ENCODE measurements around the gene PGM5.
"Not testable (repeated sequence)": the region's sequence is repeated elsewhere in the genome, so short reads cannot be mapped to it uniquely, and the experiment has no call there.

The PGM5 gene

GRCh38 chr9:68356380-68357118, at the start of gene PGM5:
Gene PGM5, plus strand, starts transcription at chr9:68356611. Its CDS starts 517 bp downstream, at chr9:68357128.
- not testable (repeated sequence) for H3K4me3 ChIP-seq (ENCODE audit: low read depth, low read length)

DNA sequence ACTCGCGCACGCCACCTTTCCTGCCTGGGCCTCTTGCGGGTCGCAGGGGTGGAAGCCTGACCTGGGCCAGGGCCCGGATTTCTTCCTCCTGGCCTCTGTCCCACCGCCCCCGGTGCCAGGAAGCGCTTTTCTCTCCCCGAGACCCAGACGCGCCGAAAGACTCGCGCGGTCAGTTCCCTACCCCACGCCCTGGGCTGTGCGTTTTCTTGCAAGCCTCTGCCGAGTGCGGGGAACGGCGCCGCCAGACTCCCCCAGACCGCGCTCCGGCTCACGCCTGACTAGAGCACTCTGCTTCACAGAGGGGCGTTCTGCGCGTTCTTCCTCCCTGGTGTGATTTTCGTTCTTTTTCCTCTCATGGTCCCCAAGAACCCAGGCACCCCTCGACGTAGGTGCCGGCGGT, 49.3 kb upstream of the PGM5 start:
- H3K4me3 ChIP-seq (ENCODE audit: low read depth, low read length): not testable (repeated sequence)

- not testable (repeated sequence) for H3K4me3 ChIP-seq (ENCODE audit: low read depth, low read length)
These were observed 48.8 kb upstream of the PGM5 start for GRCh38 chr9:68307654-68308053.

DNA sequence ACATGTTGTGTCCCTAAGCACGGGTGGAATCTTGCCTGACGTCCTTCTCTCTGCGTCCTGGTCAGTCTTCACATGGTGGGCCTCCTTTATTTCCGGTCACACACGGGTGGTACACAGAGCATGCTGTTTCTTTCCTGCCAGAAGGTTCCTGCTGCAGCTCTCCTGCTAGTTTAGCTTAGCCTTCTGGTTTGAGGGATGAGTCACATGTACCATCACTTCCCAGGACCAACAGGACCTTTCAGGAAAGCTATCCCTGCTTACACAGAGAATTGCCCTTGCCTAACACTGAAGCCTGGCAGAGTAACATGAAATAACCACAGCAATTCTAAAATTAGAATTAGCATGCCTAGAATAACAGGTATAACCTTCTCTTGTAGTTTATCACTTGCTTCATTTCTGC, 45.2 kb upstream of the PGM5 start:
- not testable (repeated sequence) for H3K4me3 ChIP-seq (ENCODE audit: low read depth, low read length)

DNA sequence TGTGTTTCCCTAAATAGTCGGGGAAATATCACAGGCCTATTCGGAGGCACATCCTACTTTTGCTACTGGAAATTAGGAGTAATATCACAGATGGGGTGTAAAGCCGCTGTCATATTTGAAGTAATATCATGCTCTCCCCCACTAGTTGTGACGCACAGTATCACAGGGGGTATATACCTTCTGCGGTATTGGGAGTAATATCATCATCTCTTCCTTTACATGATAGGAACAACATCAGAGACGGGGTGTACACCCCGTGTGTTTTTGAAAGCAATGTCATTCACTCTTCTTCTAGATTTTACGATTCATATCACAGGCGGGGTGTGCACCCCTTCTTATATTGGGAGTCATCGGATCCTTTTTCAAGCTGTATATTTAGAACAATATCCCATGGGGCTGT, 38.2 kb upstream of the PGM5 start:
- not testable (repeated sequence) for H3K4me3 ChIP-seq (ENCODE audit: low read depth, low read length)

- not testable (repeated sequence) for H3K4me3 ChIP-seq (ENCODE audit: low read depth, low read length)
These were observed 32.7 kb upstream of the PGM5 start for GRCh38 chr9:68323749-68324148.

GRCh38 chr9:68324518-68324917, 31.9 kb upstream of the PGM5 start:
- H3K4me3 ChIP-seq (ENCODE audit: low read depth, low read length): not testable (repeated sequence)

GRCh38 chr9:68329106-68329505, 27.3 kb upstream of the PGM5 start:
- not testable (repeated sequence) for H3K4me3 ChIP-seq (ENCODE audit: low read depth, low read length)

DNA sequence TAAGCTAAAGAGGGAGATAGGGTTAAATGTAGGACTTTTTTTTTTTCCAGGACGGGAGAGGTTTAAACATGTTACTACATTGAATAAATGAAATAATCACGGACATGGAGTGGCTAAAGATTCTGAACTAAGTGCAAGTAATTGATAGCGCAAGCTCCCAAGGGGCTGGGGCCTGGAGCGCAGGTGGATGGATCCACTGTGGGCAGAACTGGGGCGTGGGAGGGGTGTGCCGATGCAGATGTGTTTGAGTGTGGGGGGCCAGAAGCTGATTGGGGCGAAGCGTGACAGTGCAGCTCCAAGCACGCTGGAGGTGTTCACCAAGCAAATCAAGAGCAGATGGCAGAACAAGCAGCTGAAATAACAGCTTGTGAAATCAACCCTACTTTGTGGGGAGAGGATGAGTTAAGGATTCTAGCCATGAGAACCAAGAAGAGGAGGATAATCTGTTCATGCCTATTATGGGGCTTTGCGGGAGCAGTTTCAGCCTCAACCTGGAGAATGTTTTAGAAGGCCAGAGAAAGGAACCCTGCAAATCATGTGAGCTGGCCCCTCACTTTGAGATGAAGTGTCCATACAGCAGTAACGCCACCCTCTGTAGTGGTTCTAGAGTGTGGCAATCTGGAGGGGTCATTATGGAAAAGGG, 25.8 kb upstream of the PGM5 start:
- H3K4me3 ChIP-seq (ENCODE audit: low read depth, low read length): not testable (repeated sequence)

GRCh38 chr9:68332122-68332521, 24.3 kb upstream of the PGM5 start:
- not testable (repeated sequence) for H3K4me3 ChIP-seq (ENCODE audit: low read depth, low read length)

DNA sequence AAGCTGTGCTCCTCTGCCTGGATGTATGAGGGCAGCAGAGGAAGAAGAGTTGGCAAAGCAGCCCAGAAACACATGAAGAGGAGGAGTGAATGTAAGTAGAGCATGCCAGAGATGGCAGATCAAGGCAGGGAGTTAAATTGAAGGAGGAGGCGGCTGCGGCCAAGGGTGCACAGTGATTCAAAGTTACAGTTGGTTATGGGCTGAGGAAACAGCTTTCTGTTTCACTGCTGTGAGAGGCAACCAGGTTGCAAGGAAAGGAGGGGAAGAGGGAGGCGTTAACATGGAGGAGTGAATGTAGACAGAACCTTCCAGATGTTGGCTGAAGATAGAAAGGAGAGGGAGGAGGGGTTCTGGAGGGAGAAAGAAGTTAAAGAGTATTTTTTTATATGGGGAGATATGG, 20.5 kb upstream of the PGM5 start:
- H3K4me3 ChIP-seq (ENCODE audit: low read depth, low read length): not testable (repeated sequence)

DNA sequence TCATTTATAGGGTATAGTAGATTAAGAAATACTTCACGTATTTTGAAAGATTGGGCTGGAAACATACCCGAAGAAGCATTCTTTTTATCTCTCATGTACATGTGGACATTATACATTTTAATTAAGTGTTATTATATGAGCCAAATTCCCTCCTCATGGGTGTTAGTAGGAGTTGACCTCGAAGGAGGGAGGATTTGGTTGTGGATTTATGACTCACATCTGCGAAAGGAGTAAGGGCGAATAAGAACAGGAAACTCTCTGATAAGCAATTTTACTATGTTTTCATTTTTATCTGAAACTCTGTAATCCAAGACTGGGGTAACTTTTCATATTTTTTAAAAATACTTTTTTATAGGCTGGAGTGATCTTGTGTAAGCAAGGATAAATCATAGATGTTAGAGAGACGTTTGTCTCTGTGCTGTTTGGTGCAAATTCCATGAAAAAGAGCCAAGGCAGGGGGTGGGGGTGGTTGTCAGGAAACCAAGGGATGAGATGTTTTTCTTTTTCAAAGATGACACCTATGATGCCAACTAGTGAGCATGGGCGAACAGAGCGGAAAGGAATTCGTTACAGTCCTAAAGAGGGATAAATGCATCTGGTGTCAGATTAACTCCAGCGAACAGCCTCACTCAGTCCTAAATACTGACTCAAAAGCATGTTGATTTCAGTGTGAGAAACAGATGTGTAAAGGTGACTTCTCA, 19.6 kb upstream of the PGM5 start:
- not testable (repeated sequence) for H3K4me3 ChIP-seq (ENCODE audit: low read depth, low read length)

DNA sequence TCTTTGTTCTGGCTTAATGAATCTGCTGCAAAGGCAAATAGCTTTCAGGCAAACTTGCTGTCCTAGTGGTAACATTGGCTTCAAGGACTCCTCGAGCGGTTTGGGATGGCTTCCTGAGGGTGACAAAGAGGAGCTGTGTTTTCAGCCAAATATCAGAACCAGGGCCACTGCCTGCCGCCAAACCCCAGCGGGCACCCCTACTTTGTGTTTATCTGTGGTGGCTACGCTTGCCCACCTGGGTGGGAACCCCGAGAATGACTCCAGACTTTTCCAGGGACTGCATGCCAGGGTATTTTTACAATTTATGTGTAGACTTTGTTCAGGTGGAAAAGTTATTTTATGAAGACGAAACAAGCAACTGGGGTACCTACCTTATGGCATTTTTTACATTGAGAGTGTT, 18.4 kb upstream of the PGM5 start:
- H3K4me3 ChIP-seq (ENCODE audit: low read depth, low read length): not testable (repeated sequence)

- not testable (repeated sequence) for H3K4me3 ChIP-seq (ENCODE audit: low read depth, low read length)
These were observed 14.0 kb upstream of the PGM5 start for GRCh38 chr9:68342265-68343025.

DNA sequence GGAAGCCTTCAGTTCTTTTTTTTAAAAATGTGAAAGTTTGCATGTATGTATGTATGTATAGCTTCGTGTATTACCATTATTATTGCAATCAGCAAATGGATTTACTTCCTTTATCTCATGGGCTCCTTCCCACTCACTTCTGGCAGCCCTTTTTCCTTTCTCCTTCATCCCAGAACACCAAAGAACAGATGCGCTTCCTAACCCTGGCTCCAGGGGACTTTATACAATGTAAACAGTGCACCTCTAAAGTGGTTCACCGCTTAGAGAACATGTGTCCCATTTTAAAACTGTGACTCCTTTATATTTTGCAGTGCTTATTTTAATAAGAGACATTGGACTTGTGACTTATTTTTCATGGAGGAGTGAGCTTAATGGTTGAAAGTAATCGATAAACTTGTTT, 13.2 kb upstream of the PGM5 start:
- H3K4me3 ChIP-seq (ENCODE audit: low read depth, low read length): not testable (repeated sequence)

- not testable (repeated sequence) for H3K4me3 ChIP-seq (ENCODE audit: low read depth, low read length)
These were observed 12.4 kb upstream of the PGM5 start for GRCh38 chr9:68343992-68344391.

GRCh38 chr9:68351689-68352088, 4.7 kb upstream of the PGM5 start:
- not testable (repeated sequence) for H3K4me3 ChIP-seq (ENCODE audit: low read depth, low read length)

- not testable (repeated sequence) for H3K4me3 ChIP-seq (ENCODE audit: low read depth, low read length)
These were observed 425 bp upstream of the PGM5 start for GRCh38 chr9:68355993-68356379.

DNA sequence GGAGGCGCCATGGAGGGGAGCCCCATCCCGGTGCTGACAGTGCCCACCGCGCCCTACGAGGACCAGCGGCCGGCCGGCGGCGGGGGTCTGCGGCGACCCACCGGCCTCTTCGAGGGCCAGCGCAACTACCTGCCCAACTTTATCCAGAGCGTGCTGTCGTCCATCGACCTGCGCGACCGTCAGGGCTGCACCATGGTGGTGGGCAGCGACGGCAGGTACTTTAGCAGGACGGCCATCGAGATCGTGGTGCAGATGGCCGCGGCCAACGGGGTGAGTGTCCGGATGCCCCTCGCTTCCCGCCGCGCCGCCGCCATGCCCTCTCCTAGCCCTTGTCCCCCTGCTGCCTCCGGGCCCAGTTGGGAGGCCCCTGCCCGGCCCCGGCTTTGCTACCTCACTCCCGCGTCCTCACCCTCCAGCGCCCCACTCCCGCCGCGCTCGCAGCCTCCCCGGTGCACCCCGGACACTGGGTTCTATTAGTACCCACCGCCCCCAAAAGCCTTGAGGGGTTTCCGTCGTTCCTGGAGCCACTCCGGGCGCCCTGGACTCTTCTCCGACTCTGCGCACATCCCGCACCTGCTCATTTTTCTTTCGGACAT, 806 bp downstream of the PGM5 start:
- H3K4me3 ChIP-seq (ENCODE audit: low read depth, low read length): not testable (repeated sequence)

GRCh38 chr9:68366933-68367547, 10.6 kb downstream of the PGM5 start:
- not testable (repeated sequence) for H3K4me3 ChIP-seq (ENCODE audit: low read depth, low read length)

All from GM12875 (cell line).